Osteoblast (primary cell): ENCODE measurements around the gene LATS1. TPM values are rescaled to one million over a fixed set of nuclear protein-coding genes. Genes with fewer than 3 reads are reported as not detected.

Experiments used
- DNase-seq: peaks from one replicate; pipeline ENCODE4 v3.0.0; 2011; ENCODE audit warnings: low spot score, mixed read lengths; ENCODE audit not compliant: insufficient read length; ENCODE audit errors: missing footprints
- H2AFZ ChIP-seq: 2 replicates; pipeline ENCODE4 v1.6.0; 2011; ENCODE audit warnings: mild to moderate bottlenecking, low read length
- H3K27ac ChIP-seq: 2 replicates; pipeline ENCODE4 v1.5.1; 2011; ENCODE audit warnings: mild to moderate bottlenecking, low read depth, low read length, moderate library complexity
- H3K27me3 ChIP-seq: 2 replicates; pipeline ENCODE4 v1.6.0; 2012; ENCODE audit warnings: mild to moderate bottlenecking, control low read depth, inconsistent platforms, low read length, moderate library complexity; ENCODE audit not compliant: insufficient read depth
- H3K36me3 ChIP-seq: 2 replicates; pipeline ENCODE4 v1.5.1; 2011; ENCODE audit warnings: mild to moderate bottlenecking, low read length, control low read depth, moderate library complexity; ENCODE audit not compliant: insufficient read depth
- H3K4me1 ChIP-seq: 2 replicates; pipeline ENCODE4 v1.5.1; 2011; ENCODE audit warnings: mild to moderate bottlenecking, low read length, control low read depth, moderate library complexity; ENCODE audit not compliant: insufficient read depth
- H3K4me2 ChIP-seq: 2 replicates; pipeline ENCODE4 v1.6.0; 2011; ENCODE audit warnings: mild to moderate bottlenecking, low read length; ENCODE audit not compliant: insufficient read depth
- H3K4me3 ChIP-seq: fragments of 200-600 bp; sonication (generic); 3 replicates; pipeline ENCODE4 v1.5.1; 2012; ENCODE audit warnings: mild to moderate bottlenecking, low read length, inconsistent platforms; ENCODE audit not compliant: insufficient read depth
- H3K79me2 ChIP-seq: 2 replicates; pipeline ENCODE4 v1.6.0; 2012; ENCODE audit warnings: mild to moderate bottlenecking, low read length, control low read depth, inconsistent platforms; ENCODE audit not compliant: insufficient read depth
- H3K9me3 ChIP-seq: 2 replicates; pipeline ENCODE4 v1.5.1; 2011; ENCODE audit warnings: low read depth, low read length, control low read depth
- H4K20me1 ChIP-seq: 2 replicates; pipeline ENCODE4 v1.6.0; 2012; ENCODE audit warnings: mild to moderate bottlenecking, low read length, control low read depth; ENCODE audit not compliant: insufficient read depth
- total RNA-seq: library from RNA; depleted of rRNA; stranded (reverse); fragments of >200 nt; gene quantifications from 2 replicates; pipeline ENCODE4 v1.2.3, GENCODE V29; 2012
- TF ChIP-seq, protein P1 (sequence below): IDR thresholded peaks from 2 replicates; pipeline ENCODE4 v1.5.1; 2011; ENCODE audit warnings: mild to moderate bottlenecking, low read depth, low read length, moderate library complexity; ENCODE audit errors: extremely low read depth

The LATS1 gene
- total RNA-seq, 1 donor: 25.0 TPM

DNA sequence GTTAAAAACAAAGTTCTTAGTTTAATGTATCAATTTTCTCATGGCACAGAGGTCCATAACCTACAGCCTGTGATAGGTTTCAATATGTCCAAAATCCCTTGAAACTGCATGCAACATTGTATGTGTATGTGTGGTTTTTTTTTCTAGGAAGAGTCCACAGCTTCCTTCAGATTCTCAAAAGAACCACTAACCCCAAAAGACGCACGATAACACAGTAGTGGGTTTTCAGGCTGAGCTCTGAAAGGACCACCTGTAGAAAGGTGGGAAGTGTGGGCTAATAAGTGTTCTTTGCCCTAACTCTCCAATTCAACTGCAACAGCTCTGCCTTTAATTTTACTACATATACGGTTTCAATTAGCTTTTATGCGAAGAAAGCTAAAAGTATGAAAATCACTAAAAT is 57.9 kb downstream of the LATS1 start:
- no peaks in the 10 kb centered on the region for H3K27me3 ChIP-seq
- H3K27ac ChIP-seq: no peak overlapping the region
- H2AFZ ChIP-seq: no peak overlapping the region
- TF ChIP-seq, protein P1, sequence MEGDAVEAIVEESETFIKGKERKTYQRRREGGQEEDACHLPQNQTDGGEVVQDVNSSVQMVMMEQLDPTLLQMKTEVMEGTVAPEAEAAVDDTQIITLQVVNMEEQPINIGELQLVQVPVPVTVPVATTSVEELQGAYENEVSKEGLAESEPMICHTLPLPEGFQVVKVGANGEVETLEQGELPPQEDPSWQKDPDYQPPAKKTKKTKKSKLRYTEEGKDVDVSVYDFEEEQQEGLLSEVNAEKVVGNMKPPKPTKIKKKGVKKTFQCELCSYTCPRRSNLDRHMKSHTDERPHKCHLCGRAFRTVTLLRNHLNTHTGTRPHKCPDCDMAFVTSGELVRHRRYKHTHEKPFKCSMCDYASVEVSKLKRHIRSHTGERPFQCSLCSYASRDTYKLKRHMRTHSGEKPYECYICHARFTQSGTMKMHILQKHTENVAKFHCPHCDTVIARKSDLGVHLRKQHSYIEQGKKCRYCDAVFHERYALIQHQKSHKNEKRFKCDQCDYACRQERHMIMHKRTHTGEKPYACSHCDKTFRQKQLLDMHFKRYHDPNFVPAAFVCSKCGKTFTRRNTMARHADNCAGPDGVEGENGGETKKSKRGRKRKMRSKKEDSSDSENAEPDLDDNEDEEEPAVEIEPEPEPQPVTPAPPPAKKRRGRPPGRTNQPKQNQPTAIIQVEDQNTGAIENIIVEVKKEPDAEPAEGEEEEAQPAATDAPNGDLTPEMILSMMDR: no peak
- no peaks in the 10 kb centered on the region for H3K4me1 ChIP-seq
- no peaks in the 10 kb centered on the region for H3K9me3 ChIP-seq
- no peak overlapping the region for H3K4me2 ChIP-seq
- H4K20me1 ChIP-seq: no peaks in the 10 kb centered on the region
- no peak overlapping the region for H3K4me3 ChIP-seq
- peaks cover 35% of the 10 kb centered on the region for H3K36me3 ChIP-seq
- no peak for DNase-seq
- H3K79me2 ChIP-seq: no peaks in the 10 kb centered on the region

DNA sequence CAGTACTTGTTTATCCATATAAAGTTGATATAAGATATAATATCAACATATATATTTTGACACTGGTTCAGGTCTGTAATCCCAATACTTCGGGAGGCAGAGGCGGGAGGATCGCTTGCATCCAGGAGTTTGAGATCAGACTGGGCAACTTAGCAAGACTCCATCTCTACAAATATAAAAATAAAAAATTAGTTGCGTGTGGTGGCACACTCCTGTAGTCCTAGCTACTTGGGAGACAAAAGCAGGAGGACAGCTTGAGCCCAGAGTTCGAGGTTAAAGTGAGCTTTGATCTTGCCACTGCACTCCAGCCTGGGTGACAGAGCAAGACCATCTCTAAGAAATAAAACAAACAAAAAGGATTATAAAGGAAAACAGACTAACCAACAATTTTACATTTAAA is 60.5 kb downstream of the LATS1 start:
- Histone ChIP-seq H3K4me1 (no peaks in the 10 kb centered on the region), H3K4me3 (no peak overlapping the region), H2AFZ (no peak overlapping the region), H3K27me3 (no peaks in the 10 kb centered on the region), H3K36me3 (peaks cover 16% of the 10 kb centered on the region), H3K27ac (no peak overlapping the region), H3K9me3 (no peaks in the 10 kb centered on the region), H3K79me2 (no peaks in the 10 kb centered on the region), H4K20me1 (no peaks in the 10 kb centered on the region), H3K4me2 (no peak overlapping the region)
- no peak for DNase-seq
- TF ChIP-seq, protein P1: no peak

DNA sequence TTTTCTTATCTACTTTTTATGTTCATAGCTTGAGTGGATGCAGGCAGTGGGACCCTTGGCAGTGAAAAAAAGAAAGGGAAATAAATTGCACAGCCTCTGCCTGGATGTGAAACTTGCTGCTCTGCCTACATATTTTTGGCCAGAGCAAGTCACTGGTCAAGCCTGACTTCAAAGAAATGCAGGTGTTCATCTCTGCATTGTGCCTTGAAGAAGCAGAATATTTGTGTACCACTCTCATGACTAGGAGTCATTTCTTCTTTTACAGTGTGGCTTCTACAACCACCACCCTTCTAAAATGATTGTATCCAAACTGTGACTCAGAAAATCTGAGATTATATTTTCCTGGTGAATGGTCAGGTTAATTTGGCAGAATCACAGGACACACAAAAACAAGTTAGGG is 66.8 kb downstream of the LATS1 start:
- Histone ChIP-seq H3K4me3 (no peak overlapping the region), H3K27ac (no peak overlapping the region), H3K36me3 (no peaks in the 10 kb centered on the region), H4K20me1 (no peaks in the 10 kb centered on the region), H3K4me1 (peaks cover 9% of the 10 kb centered on the region), H3K9me3 (no peaks in the 10 kb centered on the region), H2AFZ (no peak overlapping the region), H3K4me2 (no peak overlapping the region), H3K79me2 (peaks cover 25% of the 10 kb centered on the region), H3K27me3 (no peaks in the 10 kb centered on the region)
- TF ChIP-seq, protein P1: no peak
- no peak for DNase-seq

DNA sequence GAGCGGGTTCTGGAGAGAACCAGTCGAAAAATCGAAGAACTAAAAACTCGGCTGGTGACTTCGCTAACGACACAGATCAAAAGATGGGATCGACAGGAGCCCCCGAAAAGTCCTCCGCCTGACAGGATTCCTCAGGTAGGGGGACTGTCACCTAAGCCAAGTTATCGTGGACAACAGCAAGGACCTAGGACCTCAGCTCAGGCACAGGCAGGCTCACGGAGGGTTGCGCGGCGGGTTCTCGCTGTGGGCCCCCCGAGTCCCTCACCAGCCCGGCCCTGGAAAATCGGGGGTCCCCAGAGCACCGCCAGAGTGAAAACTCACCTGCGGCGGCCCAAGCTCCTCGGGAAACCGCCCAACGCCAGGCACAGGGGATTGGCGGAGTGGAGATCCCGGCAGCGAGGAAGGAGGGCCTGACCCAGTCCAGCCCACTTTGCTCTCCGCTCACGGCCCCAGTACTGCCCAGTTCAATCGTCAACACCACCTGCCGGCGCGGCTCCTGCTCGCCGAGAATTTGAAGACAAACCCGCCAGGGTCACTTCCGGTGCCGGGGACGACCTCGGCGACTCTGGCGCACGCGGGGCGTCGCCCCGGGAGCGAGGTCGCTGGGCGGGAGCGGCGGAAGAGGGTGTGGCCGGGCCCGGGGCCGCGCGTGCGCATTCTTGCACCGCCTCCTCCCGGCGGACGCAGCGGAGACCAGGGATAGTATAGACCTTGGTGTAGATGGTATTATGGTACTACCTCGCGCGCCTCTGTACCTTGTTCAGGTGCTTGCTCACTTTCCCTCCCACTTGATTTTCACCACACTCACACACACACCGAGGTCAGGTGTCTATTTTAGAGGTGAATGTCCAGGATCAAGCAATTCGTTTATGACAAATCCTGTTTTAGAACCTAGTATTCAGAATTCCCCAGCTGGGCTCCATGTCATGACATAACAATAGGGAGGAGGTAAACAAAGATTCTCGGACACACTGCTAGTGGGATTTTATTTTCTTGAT is 69.5 kb downstream of the LATS1 start, which contains the start of gene KATNA1:
Gene KATNA1, minus strand, starts transcription at position 567 of the 998 bp plus-strand sequence. CDS start 10,167 bp downstream, outside the sequence.
- peak; percentile 96 for DNase-seq
- TF ChIP-seq, protein P1: no peak
- H3K9me3 ChIP-seq: no peaks in the 10 kb centered on the region
- no peaks in the 10 kb centered on the region for H3K27me3 ChIP-seq
- H3K4me2 ChIP-seq: peak within 1 kb of the TSS; percentile 98
- peak within 1 kb of the TSS; percentile 97 for H2AFZ ChIP-seq
- peak within 1 kb of the TSS; percentile 99 for H3K4me3 ChIP-seq
- no peaks in the 10 kb centered on the region for H4K20me1 ChIP-seq
- peaks cover 10% of the 10 kb centered on the region for H3K4me1 ChIP-seq
- peaks cover 48% of the 10 kb centered on the region for H3K79me2 ChIP-seq
- H3K36me3 ChIP-seq: no peaks in the 10 kb centered on the region
- H3K27ac ChIP-seq: peak within 1 kb of the TSS; percentile 76
